Heart left ventricle (tissue), 16 donors: ENCODE data around the gene POMT1. TPM values are rescaled to one million over a fixed set of nuclear protein-coding genes. Genes with fewer than 3 reads are reported as not detected.
"Not testable (repeated sequence)": the region's sequence is repeated elsewhere in the genome, so short reads cannot be mapped to it uniquely, and the experiment has no call there.

Experiments used
- ATAC-seq, 4 donors: fragments of 200-7000 bp; cut with Tn5 transposase; one replicate each; pipeline ENCODE4 v1.9.1; 2020 to 2022; ENCODE audit warnings: moderate library complexity in 4 of 4, mild to moderate bottlenecking in 3 of 4, moderate number of reproducible peaks in 1 of 4
- DNase-seq, 5 donors: peaks; one replicate each; pipeline ENCODE4 v3.0.0-alpha.2; 2020
- H3K27ac ChIP-seq, 12 donors: fragments of 200-600 bp; sonication (generic) in 4 of 12; one replicate each; pipeline versions ENCODE4 v1.5.0 to v1.8.0; 2016 to 2022; ENCODE audit warnings: mild to moderate bottlenecking in 2 of 12
- H3K27me3 ChIP-seq, 9 donors: fragments of 200-600 bp; sonication (generic) in 2 of 9; one replicate each; pipeline versions ENCODE4 v1.5.1 to v1.8.0; 2016 to 2022; ENCODE audit warnings: mild to moderate bottlenecking in 3 of 9
- H3K36me3 ChIP-seq, 9 donors: fragments of 200-600 bp; sonication (generic) in 2 of 9; one replicate each; pipeline versions ENCODE4 v1.5.0 to v1.8.0; 2018 to 2022; ENCODE audit warnings: mild to moderate bottlenecking in 2 of 9
- H3K4me1 ChIP-seq, 12 donors: fragments of 200-600 bp; sonication (generic) in 4 of 12; one replicate each; pipeline versions ENCODE4 v1.5.0 to v1.8.0; 2016 to 2022; ENCODE audit warnings: mild to moderate bottlenecking in 3 of 12
- H3K4me3 ChIP-seq, 12 donors: fragments of 200-600 bp; sonication (generic) in 4 of 12; one replicate each; pipeline versions ENCODE4 v1.5.0 to v1.8.0; 2017 to 2022; ENCODE audit warnings: mild to moderate bottlenecking in 9 of 12, moderate library complexity in 4 of 12
- H3K9me3 ChIP-seq, 12 donors: fragments of 200-600 bp; sonication (generic) in 4 of 12; one replicate each; pipeline versions ENCODE4 v1.5.0 to v1.8.0; 2016 to 2022; ENCODE audit warnings: mild to moderate bottlenecking in 1 of 12
- CTCF ChIP-seq, 12 donors: fragments of 200-600 bp; sonication (generic) in 4 of 12; IDR thresholded peaks; one replicate each; pipeline versions ENCODE4 v1.5.0 to v1.8.0; 2018 to 2022; ENCODE audit warnings: antibody characterized with exemption in 12 of 12, mild to moderate bottlenecking in 5 of 12
- POLR2A ChIP-seq, 2 donors: fragments of 450-650 bp; IDR thresholded peaks; one replicate each; pipeline ENCODE4 v1.6.1; 2017; ENCODE audit warnings: antibody characterized with exemption in 2 of 2, mild to moderate bottlenecking in 2 of 2, moderate library complexity in 2 of 2
- WGBS, 4 donors: extraction: QIAGEN DNeasy Blood & Tissue Kit in 2 of 4; methylation state at CpG; one replicate each; pipeline versions ENCODE4 v1.1.5 to v1.1.7; 2013 to 2018; 5-methylcytosine and 5-hydroxymethylcytosine counted together
- intact Hi-C, 10 donors: fragments of 100-400 bp; cut with DNase I; formaldehyde crosslinking; loops; one replicate each; pipeline versions ENCODE4 v1.11.1 to v1.14.2; 2022
- long read RNA-seq, 3 donors: library from polyadenylated mRNA; unstranded; transcript quantifications; one replicate each; pipeline ENCODE4 v2.0.0, GENCODE V29; 2020 to 2021
- polyA plus RNA-seq, 2 donors: library from polyadenylated mRNA; stranded (reverse); fragments of 200-250 nt; gene quantifications; one replicate each; pipeline ENCODE4 v1.2.3, GENCODE V29; 2013
- total RNA-seq, 9 donors: library from RNA; depleted of rRNA in 2 of 9; stranded (reverse); fragments of >200 nt in 2 of 9; fragmentation: NEBNext Ultra II Directional in 3 of 9; extraction: Animal tissue kit (Norgen Biotek cat#: 25700) in 3 of 9; gene quantifications; one replicate each; pipeline versions ENCODE4 v1.1.0 to v1.2.4, GENCODE V29; 2016 to 2023
- donor health status: ischemic (EF 13 %, LVEDD 7.1; RV severe dilation, severe dysfunction).
- donor health status: healthy with polysubstance abuse.
- donor health status: DM: no; HTN: yes; CAD: no.
- donor health status: DM: no; HTN: no; CAD: no.
- donor health status: ischemic (EF 25% LVEDD 6.9; RV normal size, moderate dysfunction).
- donor health status: ischemic (EF 25% LVEDD 5.7; RV mildly dilated, moderate dysfunction).
- donor health status: healthy.
- donor health status: DM: yes; HTN: yes; CAD: no.
- donor health status: ischemic (EF 35%, LVEDD 5.7; RV mildly dilated, moderate dysfunction).
- donor health status: nonischemic (EF 11% LVEDD 7.7; RV severe dilation, severe dysfunction).
- donor health status: DM: yes; HTN: yes; CAD: no.
- donor health status: PGD.
- donor health status: ischemic (EF 29% LVEDD 5.4; RV normal size, mild dysfunction).
- donor health status: nonischemic (EF 23%, LVEDD 6.1; RV moderate dilation, normal function).

POMT1 gene
- total RNA-seq (10 to 100 TPM; 15.3 to 28.8 (median 20.3) TPM), polyA plus RNA-seq (10 to 100 TPM; 18.4 to 20.3 TPM)
- long read RNA-seq, donor 1, partial matches to known transcripts: 8 of 20 reads
- long read RNA-seq, donor 1, other reads (novel, unspliced or antisense): 8 of 20 reads
- long read RNA-seq, donor 2, transcript POMT1-205 (18 exons, 2,821 nt): major isoform, 28 of 130 reads
- long read RNA-seq, donor 2, transcript POMT1-204 (20 exons, 3,038 nt): minor isoform, 14 of 130 reads
- long read RNA-seq, donor 2, transcript POMT1-201 (19 exons, 2,912 nt): minor isoform, 15 of 130 reads
- long read RNA-seq, donor 2, partial matches to known transcripts: 18 of 130 reads
- long read RNA-seq, donor 2, other reads (novel, unspliced or antisense): 49 of 130 reads
- long read RNA-seq, donor 3, transcript POMT1-204 (20 exons, 3,038 nt): major isoform, 8 of 42 reads
- long read RNA-seq, donor 3, transcript POMT1-201 (19 exons, 2,912 nt): major isoform, 8 of 42 reads
- long read RNA-seq, donor 3, partial matches to known transcripts: 13 of 42 reads
- long read RNA-seq, donor 3, other reads (novel, unspliced or antisense): 9 of 42 reads

GRCh38 chr9:131502781-131503625 is at the start of gene POMT1:
Gene POMT1, plus strand, starts transcription at chr9:131502918. Its CDS starts 1,301 bp downstream, at chr9:131504219.
- DNase-seq: peak; percentile 88 to 95 (median 92)
- peaks cover 0 to 25% (median 17%) of the 10 kb centered on the region in 12 donors for H3K4me1 ChIP-seq
- peak in 1 of 2 donors; percentile 67 for TF ChIP-seq POLR2A (IDR thresholded peaks at IDR 0.05)
- TF ChIP-seq CTCF (IDR thresholded peaks at IDR 0.05): no peak
- no peaks in the 10 kb centered on the region for H3K9me3 ChIP-seq
- peak; percentile 79 to 96 (median 94) for ATAC-seq
- H3K36me3 ChIP-seq: peaks cover 0 to 38% (median 29%) of the 10 kb centered on the region in 9 donors
- no peaks in the 10 kb centered on the region for H3K27me3 ChIP-seq
- WGBS, 4 donors: 0 to 1% (median 1%) methylated on average over 26 to 83 of the region's 83 CpGs
- intact Hi-C loops: loop anchor here in 2 of 10 donors (10.0 kb wide), 1 partner anchor 242 kb away; the partner anchor contains the start of gene RAPGEF1 (in 2 of the 2)
- H3K27ac ChIP-seq: peak within 1 kb of the TSS in 11 of 12 donors; percentile 59 to 85 (median 81)
- peak within 1 kb of the TSS; percentile 67 to 99 (median 89) for H3K4me3 ChIP-seq

- Histone ChIP-seq H3K36me3 (peaks cover 0 to 100% (median 96%) of the 10 kb centered on the region in 9 donors), H3K27me3 (no peaks in the 10 kb centered on the region), H3K9me3 (no peaks in the 10 kb centered on the region), H3K27ac (no peak overlapping the region), H3K4me3 (no peak overlapping the region), H3K4me1 (peaks cover 0 to 3% (median 0%) of the 10 kb centered on the region in 12 donors)
- ATAC-seq (no peak), DNase-seq (no peak)
- intact Hi-C loops: no loop called here
- TF ChIP-seq CTCF (IDR thresholded peaks at IDR 0.05): no peak
- TF ChIP-seq POLR2A (IDR thresholded peaks at IDR 0.05): no peak
Measured at GRCh38 chr9:131454028-131454427, 48.7 kb upstream of the POMT1 start.

- ATAC-seq, H3K9me3 ChIP-seq, DNase-seq, H3K27ac ChIP-seq, intact Hi-C loops, H3K4me3 ChIP-seq, H3K27me3 ChIP-seq, H3K4me1 ChIP-seq: not testable (repeated sequence)
- 89 to 97% (median 96%) methylated on average over 10 of the region's 10 CpGs for WGBS, 4 donors
- H3K36me3 ChIP-seq: peaks cover 2 to 100% (median 96%) of the 10 kb centered on the region in 9 donors
Measured at GRCh38 chr9:131455655-131456054, 47.1 kb upstream of the POMT1 start.

GRCh38 chr9:131457746-131458145 is 45.0 kb upstream of the POMT1 start:
- no peak overlapping the region for H3K27ac ChIP-seq
- H3K4me1 ChIP-seq: peaks cover 0 to 3% (median 0%) of the 10 kb centered on the region in 12 donors
- H3K4me3 ChIP-seq: no peak overlapping the region
- TF ChIP-seq POLR2A (IDR thresholded peaks at IDR 0.05): no peak
- TF ChIP-seq CTCF (IDR thresholded peaks at IDR 0.05): no peak
- H3K27me3 ChIP-seq: no peaks in the 10 kb centered on the region
- no peaks in the 10 kb centered on the region for H3K9me3 ChIP-seq
- ATAC-seq (no peak), DNase-seq (no peak)
- intact Hi-C loops: no loop called here
- peaks cover 2 to 100% (median 95%) of the 10 kb centered on the region in 9 donors for H3K36me3 ChIP-seq
- 89 to 92% (median 90%) methylated on average over 10 of the region's 10 CpGs for WGBS, 4 donors
